GF-D8 (cell line): ENCODE data around the gene MYH9.

Experiments used
- DNase-seq: peaks from one replicate; lab custom pipeline; 2025; lab: John Stamatoyannopoulos, UW

The MYH9 gene

GRCh38 chr22:36315325-36315724 lies 72.4 kb downstream of the MYH9 start:
- DNase-seq, result no peak

GRCh38 chr22:36311386-36312085 lies 76.2 kb downstream of the MYH9 start:
- DNase-seq, result no peak

GRCh38 chr22:36308880-36309279 lies 78.9 kb downstream of the MYH9 start:
- no peak for DNase-seq

GRCh38 chr22:36306227-36306626 lies 81.5 kb downstream of the MYH9 start:
- no peak for DNase-seq

GRCh38 chr22:36305813-36306212 lies 82.0 kb downstream of the MYH9 start:
- DNase-seq, result no peak

- no peak for DNase-seq
Measured at GRCh38 chr22:36304429-36304828, 83.3 kb downstream of the MYH9 start.

- no peak for DNase-seq
Measured at GRCh38 chr22:36303874-36304273, 83.9 kb downstream of the MYH9 start.

- no peak for DNase-seq
Measured at GRCh38 chr22:36303115-36303467, 84.7 kb downstream of the MYH9 start.

GRCh38 chr22:36302439-36303114 lies 85.2 kb downstream of the MYH9 start:
- no peak for DNase-seq

- DNase-seq, result no peak
Measured at GRCh38 chr22:36301851-36302250, 85.9 kb downstream of the MYH9 start.

GRCh38 chr22:36301384-36301828 lies 86.4 kb downstream of the MYH9 start:
- DNase-seq, result no peak

- DNase-seq, result no peak
Measured at GRCh38 chr22:36300396-36301212, 87.2 kb downstream of the MYH9 start.

GRCh38 chr22:36299911-36300310 lies 87.9 kb downstream of the MYH9 start:
- DNase-seq, result no peak

GRCh38 chr22:36299295-36299694 lies 88.5 kb downstream of the MYH9 start:
- no peak for DNase-seq

- DNase-seq, result no peak
Measured at GRCh38 chr22:36298601-36299000, 89.2 kb downstream of the MYH9 start.

- DNase-seq, result no peak
Measured at GRCh38 chr22:36298118-36298517, 89.6 kb downstream of the MYH9 start.

GRCh38 chr22:36297568-36297967 lies 90.2 kb downstream of the MYH9 start:
- no peak for DNase-seq

GRCh38 chr22:36296690-36297089 lies 91.1 kb downstream of the MYH9 start:
- no peak for DNase-seq

- no peak for DNase-seq
Measured at GRCh38 chr22:36295247-36295646, 92.5 kb downstream of the MYH9 start.

- no peak for DNase-seq
Measured at GRCh38 chr22:36294801-36295200, 93.0 kb downstream of the MYH9 start.

- DNase-seq, result no peak
Measured at GRCh38 chr22:36294293-36294620, 93.5 kb downstream of the MYH9 start.

GRCh38 chr22:36293606-36294292 lies 94.0 kb downstream of the MYH9 start:
- no peak for DNase-seq
